Common myeloid progenitor, CD34-positive (primary cell): ENCODE results near the gene CHD6.

Source experiments
- CTCF ChIA-PET: fragments of 350-600 bp; sonication (Branson Sonifier 250); formaldehyde crosslinking; loops from one replicate; lab custom pipeline; 2021; ENCODE audit warnings: antibody characterized with exemption; lab: Charles Lee
- POLR2A ChIA-PET: fragments of 350-600 bp; sonication (Branson Sonifier 250); formaldehyde crosslinking; loops from one replicate; lab custom pipeline; 2021; ENCODE audit warnings: antibody characterized with exemption; lab: Charles Lee
- DNase-seq, 3 donors: peaks; one replicate each; pipeline versions ENCODE4 v3.0.0 to v3.0.0-alpha.2; 2013
- H3K27ac ChIP-seq, 2 experiments: 1 replicate in 1 of 2; 2 replicates in 1 of 2; pipeline ENCODE4 v1.7.0; 2013; ENCODE audit warnings: inconsistent platforms in 2 of 2, low read length in 2 of 2, mild to moderate bottlenecking in 2 of 2, low read depth in 1 of 2, moderate library complexity in 1 of 2; ENCODE audit not compliant: severe bottlenecking in 2 of 2, insufficient read depth in 1 of 2, poor library complexity in 1 of 2
- H3K27me3 ChIP-seq, 5 experiments: replicated peaks in 2 of 5; 1 replicate in 3 of 5; 2 replicates in 2 of 5; pipeline versions ENCODE4 v1.6.1 to v1.7.0; 2013; ENCODE audit warnings: low read length in 4 of 5, mild to moderate bottlenecking in 2 of 5, moderate library complexity in 2 of 5, inconsistent platforms in 1 of 5; ENCODE audit not compliant: insufficient read depth in 5 of 5, control insufficient read depth in 4 of 5
- H3K36me3 ChIP-seq, 4 experiments: 1 replicate in 2 of 4; 2 replicates in 2 of 4; pipeline versions ENCODE4 v1.6.1 to v1.7.0; 2013; ENCODE audit warnings: low read length in 3 of 4, control low read depth in 1 of 4, mild to moderate bottlenecking in 1 of 4; ENCODE audit not compliant: control insufficient read depth in 4 of 4, insufficient read depth in 4 of 4
- H3K4me1 ChIP-seq, 4 experiments: 1 replicate in 3 of 4; 2 replicates in 1 of 4; pipeline versions ENCODE4 v1.6.1 to v1.7.1; 2013; ENCODE audit warnings: low read length in 3 of 4, mild to moderate bottlenecking in 3 of 4, control low read depth in 1 of 4, inconsistent platforms in 1 of 4, moderate library complexity in 1 of 4; ENCODE audit not compliant: control insufficient read depth in 4 of 4, insufficient read depth in 4 of 4; ENCODE audit errors: control extremely low read depth in 1 of 4
- H3K4me3 ChIP-seq, 7 experiments: 1 replicate in 4 of 7; 2 replicates in 3 of 7; pipeline versions ENCODE4 v1.5.1 to v1.7.0; 2013; ENCODE audit warnings: mild to moderate bottlenecking in 7 of 7, low read length in 6 of 7, moderate library complexity in 6 of 7, inconsistent platforms in 2 of 7, low read depth in 2 of 7, control low read depth in 1 of 7; ENCODE audit not compliant: insufficient read depth in 4 of 7, control insufficient read depth in 1 of 7; ENCODE audit errors: extremely low read depth in 1 of 7
- H3K9me3 ChIP-seq, 5 experiments: 1 replicate in 4 of 5; 2 replicates in 1 of 5; pipeline versions ENCODE4 v1.6.1 to v1.7.1; 2013; ENCODE audit warnings: low read length in 4 of 5, mild to moderate bottlenecking in 2 of 5, inconsistent platforms in 1 of 5, low read depth in 1 of 5, moderate library complexity in 1 of 5; ENCODE audit not compliant: control insufficient read depth in 4 of 5, insufficient read depth in 2 of 5; ENCODE audit errors: control extremely low read depth in 1 of 5
- WGBS: methylation state at CpG from one replicate; pipeline ENCODE4 v1.1.5; 2013; ENCODE audit not compliant: insufficient coverage; 5-methylcytosine and 5-hydroxymethylcytosine counted together

Gene CHD6

GRCh38 chr20:41395667-41396664 is 222.2 kb downstream of the CHD6 start:
- H3K4me3 ChIP-seq, result no peak overlapping the region
- ChIA-PET POLR2A (no interaction called here), CTCF (no interaction called here)
- H3K4me1 ChIP-seq, result no peaks in the 10 kb centered on the region
- no peaks in the 10 kb centered on the region for H3K36me3 ChIP-seq
- no peaks in the 10 kb centered on the region for H3K9me3 ChIP-seq
- 82% methylated on average over 8 of the region's 18 CpGs for WGBS
- H3K27ac ChIP-seq, result no peak overlapping the region
- DNase-seq, result no peak
- peaks cover 0 to 7% (median 3%) of the 10 kb centered on the region in 5 experiments for H3K27me3 ChIP-seq

GRCh38 chr20:41394931-41395666 is 223.1 kb downstream of the CHD6 start:
- H3K9me3 ChIP-seq, result no peaks in the 10 kb centered on the region
- 96% methylated on average over 7 of the region's 9 CpGs for WGBS
- H3K4me1 ChIP-seq, result no peaks in the 10 kb centered on the region
- H3K36me3 ChIP-seq, result no peaks in the 10 kb centered on the region
- peaks cover 0 to 7% (median 3%) of the 10 kb centered on the region in 5 experiments for H3K27me3 ChIP-seq
- no peak overlapping the region for H3K4me3 ChIP-seq
- ChIA-PET POLR2A (no interaction called here), CTCF (no interaction called here)
- H3K27ac ChIP-seq, result no peak overlapping the region
- DNase-seq, result no peak

GRCh38 chr20:41394081-41394480 is 224.1 kb downstream of the CHD6 start:
- Histone ChIP-seq H3K27ac (no peak overlapping the region), H3K4me3 (no peak overlapping the region), H3K36me3 (no peaks in the 10 kb centered on the region), H3K4me1 (no peaks in the 10 kb centered on the region), H3K9me3 (no peaks in the 10 kb centered on the region), H3K27me3 (peaks cover 0 to 7% (median 3%) of the 10 kb centered on the region in 5 experiments)
- WGBS, result 86% methylated on average over 2 of the region's 2 CpGs
- CTCF ChIA-PET, result interaction anchor here (1.0 kb wide), 1 partner anchor 16 kb away, joined by 3 read pairs; no protein-coding TSS in a partner anchor
- no peak for DNase-seq
- POLR2A ChIA-PET, result no interaction called here

- DNase-seq, result no peak
- no CpG with 5 or more reads among the region's 3 CpGs for WGBS
- H3K4me1 ChIP-seq, result no peaks in the 10 kb centered on the region
- CTCF ChIA-PET, result interaction anchor here (1.0 kb wide), 1 partner anchor 17 kb away, joined by 3 read pairs; no protein-coding TSS in a partner anchor
- no peaks in the 10 kb centered on the region for H3K36me3 ChIP-seq
- H3K27me3 ChIP-seq, result peaks cover 0 to 7% (median 3%) of the 10 kb centered on the region in 5 experiments
- POLR2A ChIA-PET, result no interaction called here
- no peak overlapping the region for H3K27ac ChIP-seq
- no peak overlapping the region for H3K4me3 ChIP-seq
- H3K9me3 ChIP-seq, result no peaks in the 10 kb centered on the region
Measured at GRCh38 chr20:41393705-41394066, 224.5 kb downstream of the CHD6 start.

- Histone ChIP-seq H3K4me3 (no peak overlapping the region), H3K9me3 (no peaks in the 10 kb centered on the region), H3K27ac (no peak overlapping the region), H3K36me3 (no peaks in the 10 kb centered on the region), H3K4me1 (no peaks in the 10 kb centered on the region), H3K27me3 (peaks cover 0 to 9% (median 3%) of the 10 kb centered on the region in 5 experiments)
- DNase-seq, result no peak
- POLR2A ChIA-PET, result no interaction called here
- CTCF ChIA-PET, result interaction anchor here (1.0 kb wide), 1 partner anchor 17 kb away, joined by 3 read pairs; no protein-coding TSS in a partner anchor
- WGBS, result 93% methylated on average over 3 of the region's 12 CpGs
Measured at GRCh38 chr20:41392871-41393704, 225.1 kb downstream of the CHD6 start.

GRCh38 chr20:41392295-41392694 is 225.9 kb downstream of the CHD6 start:
- peaks cover 0 to 11% (median 7%) of the 10 kb centered on the region in 5 experiments for H3K27me3 ChIP-seq
- no peaks in the 10 kb centered on the region for H3K36me3 ChIP-seq
- no peaks in the 10 kb centered on the region for H3K4me1 ChIP-seq
- H3K4me3 ChIP-seq, result no peak overlapping the region
- ChIA-PET CTCF (no interaction called here), POLR2A (no interaction called here)
- no peak overlapping the region for H3K27ac ChIP-seq
- WGBS, result 86% methylated on average over 1 of the region's 1 CpG
- H3K9me3 ChIP-seq, result no peaks in the 10 kb centered on the region
- no peak for DNase-seq
